Osteocyte (in vitro differentiated cells): ENCODE measurements around the gene ME1. TPM values are rescaled to one million over a fixed set of nuclear protein-coding genes. Genes with fewer than 3 reads are reported as not detected.

Experiments used
- DNase-seq: peaks from one replicate; pipeline ENCODE4 v3.0.0; 2021; ENCODE audit warnings: mixed read lengths; ENCODE audit not compliant: unreplicated experiment; ENCODE audit errors: extremely low spot score
- H3K27ac Mint-ChIP-seq: one replicate; pipeline ENCODE4 v1.8.0; 2021; ENCODE audit warnings: mild to moderate bottlenecking, mixed read lengths; ENCODE audit not compliant: unreplicated experiment
- H3K27me3 Mint-ChIP-seq: one replicate; pipeline ENCODE4 v1.8.0; 2021; ENCODE audit warnings: mixed read lengths; ENCODE audit not compliant: unreplicated experiment
- H3K36me3 Mint-ChIP-seq: one replicate; pipeline ENCODE4 v1.8.0; 2021; ENCODE audit warnings: mixed read lengths; ENCODE audit not compliant: unreplicated experiment
- H3K4me1 Mint-ChIP-seq: one replicate; pipeline ENCODE4 v1.8.0; 2021; ENCODE audit warnings: mixed read lengths; ENCODE audit not compliant: unreplicated experiment
- H3K4me3 Mint-ChIP-seq: one replicate; pipeline ENCODE4 v1.8.0; 2021; ENCODE audit warnings: mild to moderate bottlenecking, moderate library complexity, mixed read lengths; ENCODE audit not compliant: unreplicated experiment
- H3K9me3 Mint-ChIP-seq: one replicate; pipeline ENCODE4 v1.8.0; 2021; ENCODE audit warnings: mixed read lengths; ENCODE audit not compliant: unreplicated experiment
- CTCF ChIP-seq: fragments of 200-600 bp; sonication (generic); IDR thresholded peaks from 2 replicates; pipeline ENCODE4 v1.5.0; 2021; ENCODE audit warnings: antibody characterized with exemption, mild to moderate bottlenecking, moderate library complexity
- total RNA-seq: library from RNA; stranded (reverse); gene quantifications from 2 replicates; pipeline ENCODE4 v1.2.1, GENCODE V29; 2021

ME1 gene
- total RNA-seq, 1 donor from 2014 or later: 28.0 TPM

GRCh38 chr6:83443516-83443915, 12.7 kb upstream of the ME1 start:
- Mint-ChIP-seq H3K36me3 (no peaks in the 10 kb centered on the region), H3K9me3 (no peaks in the 10 kb centered on the region), H3K27me3 (no peaks in the 10 kb centered on the region), H3K4me1 (peaks cover 9% of the 10 kb centered on the region), H3K27ac (no peak overlapping the region), H3K4me3 (no peak overlapping the region)
- no peak for TF ChIP-seq CTCF
- no peak for DNase-seq

- peaks cover 9% of the 10 kb centered on the region for H3K4me1 Mint-ChIP-seq
Measured at GRCh38 chr6:83442752-83443151, 11.9 kb upstream of the ME1 start.

GRCh38 chr6:83439201-83439600, 8.3 kb upstream of the ME1 start:
- DNase-seq: no peak
- Mint-ChIP-seq H3K27me3 (no peaks in the 10 kb centered on the region), H3K36me3 (no peaks in the 10 kb centered on the region), H3K9me3 (no peaks in the 10 kb centered on the region), H3K4me1 (peaks cover 13% of the 10 kb centered on the region), H3K27ac (no peak overlapping the region), H3K4me3 (no peak overlapping the region)
- no peak for TF ChIP-seq CTCF

More at GRCh38 chr6:83442752-83443151, 11.9 kb upstream of the ME1 start:
- Mint-ChIP-seq H3K4me3 (no peak overlapping the region), H3K27ac (no peak overlapping the region), H3K27me3 (no peaks in the 10 kb centered on the region), H3K9me3 (no peaks in the 10 kb centered on the region), H3K36me3 (no peaks in the 10 kb centered on the region)
- DNase-seq: no peak
- TF ChIP-seq CTCF: no peak

- Mint-ChIP-seq H3K4me1 (peaks cover 16% of the 10 kb centered on the region), H3K27ac (no peak overlapping the region), H3K9me3 (no peaks in the 10 kb centered on the region), H3K4me3 (no peak overlapping the region), H3K36me3 (no peaks in the 10 kb centered on the region), H3K27me3 (no peaks in the 10 kb centered on the region)
- no peak for DNase-seq
- TF ChIP-seq CTCF: no peak
Measured at GRCh38 chr6:83436674-83437073, 5.8 kb upstream of the ME1 start.

GRCh38 chr6:83433177-83433576, 2.3 kb upstream of the ME1 start:
- Mint-ChIP-seq H3K4me3 (no peak overlapping the region), H3K27me3 (no peaks in the 10 kb centered on the region), H3K9me3 (no peaks in the 10 kb centered on the region), H3K4me1 (peaks cover 35% of the 10 kb centered on the region), H3K27ac (peak overlapping the region; percentile 5), H3K36me3 (no peaks in the 10 kb centered on the region)
- TF ChIP-seq CTCF: no peak
- DNase-seq: no peak
